Transverse colon (tissue), 4 donors: Measurements from ENCODE around the gene CDT1. TPM values are rescaled to one million over a fixed set of nuclear protein-coding genes. Genes with fewer than 3 reads are reported as not detected.
"Not testable (repeated sequence)": the region's sequence is repeated elsewhere in the genome, so short reads cannot be mapped to it uniquely, and the experiment has no call there.

Source experiments
- DNase-seq: peaks from one replicate; pipeline ENCODE4 v3.0.0-alpha.2; 2019
- H3K27ac ChIP-seq, 4 donors: fragments of 200-600 bp; sonication (generic); 2 replicates each; pipeline ENCODE4 v1.5.1; 2016 to 2018; ENCODE audit warnings: inconsistent platforms in 4 of 4
- H3K27me3 ChIP-seq: fragments of 200-600 bp; sonication (generic); 2 replicates; pipeline ENCODE4 v1.5.1; 2017; ENCODE audit warnings: inconsistent platforms
- H3K36me3 ChIP-seq, 4 donors: fragments of 200-600 bp; sonication (generic); 2 replicates each; pipeline ENCODE4 v1.5.1; 2017 to 2019; ENCODE audit warnings: inconsistent platforms in 4 of 4
- H3K4me1 ChIP-seq, 4 donors: fragments of 200-600 bp; sonication (generic); 2 replicates each; pipeline ENCODE4 v1.5.1; 2017 to 2020; ENCODE audit warnings: inconsistent platforms in 4 of 4
- H3K4me3 ChIP-seq, 4 donors: fragments of 200-600 bp; sonication (generic); 1 replicate in 1 of 4; 2 replicates in 3 of 4; pipeline versions ENCODE4 v1.5.1 to v1.6.1; 2017 to 2019; ENCODE audit warnings: inconsistent platforms in 4 of 4
- H3K9me3 ChIP-seq, 2 donors: fragments of 200-600 bp; sonication (generic); 2 replicates each; pipeline ENCODE4 v1.5.1; 2017 to 2019; ENCODE audit warnings: inconsistent platforms in 2 of 2
- CTCF ChIP-seq, 5 experiments: fragments of 200-600 bp in 3 of 5; fragments of 450-650 bp in 2 of 5; sonication (generic) in 3 of 5; IDR thresholded peaks; 1 replicate in 2 of 5; 2 replicates in 3 of 5; pipeline ENCODE4 v1.5.1; 2016 to 2017; ENCODE audit warnings: antibody characterized with exemption in 5 of 5, inconsistent platforms in 3 of 5, mild to moderate bottlenecking in 2 of 5, moderate library complexity in 1 of 5
- EP300 ChIP-seq: sonication (generic); formaldehyde crosslinking; IDR thresholded peaks from one replicate; pipeline ENCODE4 v1.6.1; 2017; ENCODE audit warnings: antibody characterized with exemption, low read depth
- POLR2A ChIP-seq: fragments of 450-650 bp; IDR thresholded peaks from one replicate; pipeline ENCODE4 v1.6.1; 2016; ENCODE audit warnings: antibody characterized with exemption, mild to moderate bottlenecking, moderate library complexity
- POLR2AphosphoS5 ChIP-seq, 3 donors: sonication (generic); formaldehyde crosslinking; IDR thresholded peaks; one replicate each; pipeline ENCODE4 v1.6.1; 2016; ENCODE audit warnings: antibody characterized with exemption in 3 of 3
- WGBS, 2 donors: methylation state at CpG; one replicate each; pipeline ENCODE4 v1.1.5; 2018; ENCODE audit warnings: low coverage in 1 of 2; 5-methylcytosine and 5-hydroxymethylcytosine counted together
- in situ Hi-C, 4 donors: fragments of 200-750 bp; cut with MboI; loops; one replicate each; pipeline versions ENCODE4 v1.15.0 to v1.15.1; 2017; ENCODE audit warnings: low sequenced_read_pairs in 3 of 4, low pct_ligation_motif_present in 1 of 4, low pct_unique_long_range_greater_than_20kb in 1 of 4
- intact Hi-C: fragments of 100-400 bp; cut with DNase I; formaldehyde crosslinking; loops from one replicate; pipeline ENCODE4 v1.15.1; 2023; ENCODE audit warnings: low total_unique reads
- total RNA-seq, 4 donors: library from RNA; depleted of rRNA; stranded (reverse); fragments of >200 nt; gene quantifications; one replicate each; pipeline ENCODE4 v1.1.0, GENCODE V29; 2016

CDT1 gene
- total RNA-seq, 4 donors from 2014 or later, result 3.8 to 12.5 (median 6.7) TPM; not detected in 1

- no peaks in the 10 kb centered on the region for H3K27me3 ChIP-seq
- no peaks in the 10 kb centered on the region for H3K9me3 ChIP-seq
- 33% methylated on average over 21 of the region's 30 CpGs; no CpG with 5 or more reads in 1 of the 2 donors for WGBS, 2 donors
- intact Hi-C loops, result no loop called here
- TF ChIP-seq POLR2A (peak; percentile 11), POLR2AphosphoS5 (IDR thresholded peaks at IDR 0.05) (peak in 2 of 3 donors; percentile 7 to 13), CTCF (IDR thresholded peaks at IDR 0.05) (no peak), EP300 (no peak)
- DNase-seq, result peak; percentile 61
- H3K4me1 ChIP-seq, result peaks cover 67 to 83% (median 79%) of the 10 kb centered on the region in 4 donors
- H3K4me3 ChIP-seq, result peak overlapping the region in 2 of 4 donors; percentile 19 to 23
- in situ Hi-C loops, result no loop called here
- no peaks in the 10 kb centered on the region for H3K36me3 ChIP-seq
- H3K27ac ChIP-seq, result peak overlapping the region; percentile 82 to 93 (median 90)
Observed at GRCh38 chr16:88769617-88770460, 33.8 kb upstream of the CDT1 start.

GRCh38 chr16:88770461-88771293, 32.9 kb upstream of the CDT1 start:
- TF ChIP-seq CTCF (IDR thresholded peaks at IDR 0.05) (no peak), POLR2A (peak; percentile 9), POLR2AphosphoS5 (IDR thresholded peaks at IDR 0.05) (peak; percentile 39 to 67 (median 43)), EP300 (no peak)
- peak; percentile 75 for DNase-seq
- Histone ChIP-seq H3K4me3 (peak overlapping the region in 3 of 4 donors; percentile 5 to 23 (median 19)), H3K9me3 (no peaks in the 10 kb centered on the region), H3K4me1 (peaks cover 70 to 86% (median 81%) of the 10 kb centered on the region in 4 donors), H3K27ac (peak overlapping the region; percentile 82 to 93 (median 90)), H3K36me3 (no peaks in the 10 kb centered on the region), H3K27me3 (no peaks in the 10 kb centered on the region)
- in situ Hi-C loops (no loop called here), intact Hi-C loops (no loop called here)
- WGBS, 2 donors, result 24% methylated on average over 32 of the region's 41 CpGs; no CpG with 5 or more reads in 1 of the 2 donors

- Histone ChIP-seq H3K4me1 (peaks cover 70 to 90% (median 82%) of the 10 kb centered on the region in 4 donors), H3K4me3 (peak overlapping the region in 1 of 4 donors; percentile 23), H3K9me3 (no peaks in the 10 kb centered on the region), H3K27ac (peak overlapping the region; percentile 82 to 93 (median 90)), H3K36me3 (no peaks in the 10 kb centered on the region), H3K27me3 (no peaks in the 10 kb centered on the region)
- 36% methylated on average over 5 of the region's 19 CpGs; no CpG with 5 or more reads in 1 of the 2 donors for WGBS, 2 donors
- DNase-seq, result no peak
- TF ChIP-seq EP300 (no peak), CTCF (IDR thresholded peaks at IDR 0.05) (no peak), POLR2AphosphoS5 (IDR thresholded peaks at IDR 0.05) (no peak), POLR2A (no peak)
- in situ Hi-C loops (no loop called here), intact Hi-C loops (no loop called here)
Observed at GRCh38 chr16:88771294-88771772, 32.3 kb upstream of the CDT1 start.

- intact Hi-C loops, DNase-seq, H3K36me3 ChIP-seq, H3K9me3 ChIP-seq, H3K4me3 ChIP-seq, H3K27me3 ChIP-seq, in situ Hi-C loops: not testable (repeated sequence)
- H3K4me1 ChIP-seq, result peaks cover 70 to 91% (median 83%) of the 10 kb centered on the region in 4 donors
- WGBS, 2 donors, result 100% methylated on average over 8 of the region's 23 CpGs; no CpG with 5 or more reads in 1 of the 2 donors
- peak overlapping the region; percentile 82 to 93 (median 90) for H3K27ac ChIP-seq
Observed at GRCh38 chr16:88771781-88772180, 31.8 kb upstream of the CDT1 start.
